Nephron (organoid): Measurements from ENCODE around the gene ABHD8.

Source experiments
- H3K27ac Mint-ChIP-seq, 3 experiments: 2 replicates each; pipeline ENCODE4 v1.8.0; 2020; ENCODE audit warnings: mixed read lengths in 3 of 3, mild to moderate bottlenecking in 2 of 3, moderate library complexity in 1 of 3
- H3K27me3 Mint-ChIP-seq: 2 replicates; pipeline ENCODE4 v1.8.0; 2021; ENCODE audit warnings: low read depth, mild to moderate bottlenecking, moderate library complexity, mixed read lengths
- H3K36me3 Mint-ChIP-seq: 2 replicates; pipeline ENCODE4 v1.8.0; 2020; ENCODE audit warnings: low read depth, mixed read lengths
- H3K4me1 Mint-ChIP-seq: 2 replicates; pipeline ENCODE4 v1.8.0; 2020; ENCODE audit warnings: mixed read lengths
- H3K4me3 Mint-ChIP-seq, 3 experiments: 2 replicates each; pipeline ENCODE4 v1.8.0; 2020; ENCODE audit warnings: mild to moderate bottlenecking in 3 of 3, mixed read lengths in 3 of 3, moderate library complexity in 2 of 3
- H3K9me3 Mint-ChIP-seq: 2 replicates; pipeline ENCODE4 v1.8.0; 2020; ENCODE audit warnings: mixed read lengths
- TF ChIP-seq, protein P1 (sequence below), 3 experiments: fragments of 200-600 bp; sonication (generic); IDR thresholded peaks; one replicate each; pipeline ENCODE4 v1.5.0; 2021; ENCODE audit warnings: antibody characterized with exemption in 3 of 3; ENCODE audit not compliant: unreplicated experiment in 3 of 3

The ABHD8 gene

GRCh38 chr19:17330262-17331044 is 27.2 kb upstream of the ABHD8 start:
- Mint-ChIP-seq H3K27me3 (peaks cover 27% of the 10 kb centered on the region), H3K36me3 (peaks cover 19% of the 10 kb centered on the region), H3K9me3 (no peaks in the 10 kb centered on the region), H3K4me1 (peaks cover 16% of the 10 kb centered on the region), H3K27ac (no peak overlapping the region), H3K4me3 (peak overlapping the region; percentile 18 to 69 (median 64))
- TF ChIP-seq, protein P1, sequence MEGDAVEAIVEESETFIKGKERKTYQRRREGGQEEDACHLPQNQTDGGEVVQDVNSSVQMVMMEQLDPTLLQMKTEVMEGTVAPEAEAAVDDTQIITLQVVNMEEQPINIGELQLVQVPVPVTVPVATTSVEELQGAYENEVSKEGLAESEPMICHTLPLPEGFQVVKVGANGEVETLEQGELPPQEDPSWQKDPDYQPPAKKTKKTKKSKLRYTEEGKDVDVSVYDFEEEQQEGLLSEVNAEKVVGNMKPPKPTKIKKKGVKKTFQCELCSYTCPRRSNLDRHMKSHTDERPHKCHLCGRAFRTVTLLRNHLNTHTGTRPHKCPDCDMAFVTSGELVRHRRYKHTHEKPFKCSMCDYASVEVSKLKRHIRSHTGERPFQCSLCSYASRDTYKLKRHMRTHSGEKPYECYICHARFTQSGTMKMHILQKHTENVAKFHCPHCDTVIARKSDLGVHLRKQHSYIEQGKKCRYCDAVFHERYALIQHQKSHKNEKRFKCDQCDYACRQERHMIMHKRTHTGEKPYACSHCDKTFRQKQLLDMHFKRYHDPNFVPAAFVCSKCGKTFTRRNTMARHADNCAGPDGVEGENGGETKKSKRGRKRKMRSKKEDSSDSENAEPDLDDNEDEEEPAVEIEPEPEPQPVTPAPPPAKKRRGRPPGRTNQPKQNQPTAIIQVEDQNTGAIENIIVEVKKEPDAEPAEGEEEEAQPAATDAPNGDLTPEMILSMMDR (IDR thresholded peaks at IDR 0.05; ENCODE audit: unreplicated experiment in 3 of 3), result no peak

GRCh38 chr19:17329366-17330261 is 26.4 kb upstream of the ABHD8 start:
- TF ChIP-seq, protein P1 (IDR thresholded peaks at IDR 0.05; ENCODE audit: unreplicated experiment in 3 of 3), result no peak
- Mint-ChIP-seq H3K4me3 (peak overlapping the region in 2 of 3 experiments; percentile 32 to 55), H3K4me1 (peaks cover 8% of the 10 kb centered on the region), H3K36me3 (peaks cover 16% of the 10 kb centered on the region), H3K27ac (no peak overlapping the region), H3K9me3 (no peaks in the 10 kb centered on the region), H3K27me3 (peaks cover 27% of the 10 kb centered on the region)

DNA sequence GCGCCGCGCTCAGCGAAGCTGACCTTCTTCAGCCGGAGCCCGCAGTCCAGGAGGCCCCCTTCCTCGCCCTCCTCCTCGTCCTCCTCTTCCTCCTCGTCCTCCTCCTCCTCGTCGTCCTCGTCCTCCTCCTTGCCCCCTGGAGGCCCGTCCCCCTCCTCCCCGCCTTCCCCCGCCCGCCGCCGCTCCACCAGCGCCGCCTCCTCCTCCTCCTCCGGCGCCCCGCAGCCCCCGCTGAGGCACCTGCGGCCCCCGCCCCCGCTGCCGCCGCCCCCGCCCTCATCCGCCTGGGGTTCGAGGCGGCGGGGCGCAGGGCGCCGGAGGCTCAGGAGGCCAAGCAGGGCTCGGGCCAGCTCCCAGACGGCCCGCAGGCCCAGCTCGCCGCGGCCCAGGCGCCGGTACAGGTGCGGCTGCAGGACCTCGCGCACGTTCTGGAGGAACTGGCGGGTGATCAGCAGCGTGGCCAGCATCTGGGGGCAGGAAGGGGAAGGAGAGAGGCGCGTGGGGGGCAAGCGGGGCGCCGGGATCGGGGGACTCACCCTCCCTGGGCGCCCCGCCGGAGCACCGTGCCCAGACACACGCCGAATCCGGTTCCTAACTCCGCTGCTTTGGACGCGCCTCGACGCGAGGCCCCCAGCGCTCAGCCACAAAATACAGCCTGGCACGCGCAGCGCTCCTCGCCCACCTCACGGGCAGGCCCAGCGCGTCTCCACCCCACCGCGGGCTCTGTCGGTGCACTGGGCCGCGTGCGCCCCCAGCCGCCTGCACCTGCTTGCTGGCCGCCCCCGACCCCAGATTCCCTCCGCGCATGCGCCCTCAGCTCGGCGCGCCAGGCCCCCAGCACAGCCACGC is 25.5 kb upstream of the ABHD8 start:
- peaks cover 16% of the 10 kb centered on the region for H3K36me3 Mint-ChIP-seq
- H3K4me3 Mint-ChIP-seq, result peak overlapping the region in 1 of 3 experiments; percentile 75
- no peak overlapping the region for H3K27ac Mint-ChIP-seq
- peaks cover 4% of the 10 kb centered on the region for H3K4me1 Mint-ChIP-seq
- H3K9me3 Mint-ChIP-seq, result no peaks in the 10 kb centered on the region
- TF ChIP-seq, protein P1 (IDR thresholded peaks at IDR 0.05; ENCODE audit: unreplicated experiment in 3 of 3), result no peak
- H3K27me3 Mint-ChIP-seq, result peaks cover 27% of the 10 kb centered on the region

GRCh38 chr19:17327654-17328516 is 24.7 kb upstream of the ABHD8 start:
- TF ChIP-seq, protein P1 (IDR thresholded peaks at IDR 0.05; ENCODE audit: unreplicated experiment in 3 of 3), result peak; percentile 44 to 58 (median 55)
- Mint-ChIP-seq H3K9me3 (no peaks in the 10 kb centered on the region), H3K36me3 (peaks cover 15% of the 10 kb centered on the region), H3K27ac (peak overlapping the region; percentile 71 to 81 (median 77)), H3K4me1 (peaks cover 4% of the 10 kb centered on the region), H3K4me3 (peak overlapping the region; percentile 87 to 89 (median 88)), H3K27me3 (peaks cover 27% of the 10 kb centered on the region)
